DOHH2 (cell line): ENCODE results near the gene KCNIP4.

Experiments
- H3F3A ChIP-seq: fragments of 200-600 bp; sonication (generic), shearing (Covaris generic); 2 replicates; pipeline ENCODE4 v1.6.0; 2016; ENCODE audit warnings: antibody characterized with exemption, mild to moderate bottlenecking; ENCODE audit not compliant: control insufficient read depth, insufficient read depth
- H3K27ac ChIP-seq: fragments of 200-600 bp; sonication (generic); 2 replicates; pipeline ENCODE4 v1.5.1; 2014; ENCODE audit warnings: low read depth, mild to moderate bottlenecking, low read length, moderate library complexity
- H3K27me3 ChIP-seq: fragments of 200-600 bp; sonication (generic); 2 replicates; pipeline ENCODE4 v1.6.1; 2014; ENCODE audit warnings: mild to moderate bottlenecking, low read length, mixed read lengths; ENCODE audit not compliant: control insufficient read depth
- H3K36me3 ChIP-seq: fragments of 200-600 bp; sonication (generic); 2 replicates; pipeline ENCODE4 v1.6.1; 2014; ENCODE audit warnings: mild to moderate bottlenecking, low read length, moderate library complexity, mixed read lengths; ENCODE audit not compliant: control insufficient read depth
- H3K4me1 ChIP-seq: fragments of 200-600 bp; sonication (generic); 2 replicates; pipeline ENCODE4 v1.6.1; 2014; ENCODE audit warnings: mild to moderate bottlenecking, low read length, mixed read lengths; ENCODE audit not compliant: control insufficient read depth
- H3K4me2 ChIP-seq: fragments of 200-600 bp; sonication (generic); 2 replicates; pipeline ENCODE4 v1.6.0; 2014; ENCODE audit warnings: mild to moderate bottlenecking, low read length, moderate library complexity
- H3K4me3 ChIP-seq: fragments of 200-600 bp; sonication (generic); 2 replicates; pipeline ENCODE4 v1.5.1; 2014; ENCODE audit warnings: mild to moderate bottlenecking, low read length, mixed read lengths
- H3K79me2 ChIP-seq: fragments of 200-600 bp; sonication (generic); 2 replicates; pipeline ENCODE4 v1.6.1; 2014; ENCODE audit warnings: mild to moderate bottlenecking, low read length, mixed read lengths; ENCODE audit not compliant: control insufficient read depth
- H3K9me2 ChIP-seq: fragments of 200-600 bp; sonication (generic); replicated peaks from 2 replicates; pipeline ENCODE4 v1.6.1; 2014; ENCODE audit warnings: mild to moderate bottlenecking, low read length, mixed read lengths; ENCODE audit not compliant: control insufficient read depth
- H3K9me3 ChIP-seq: fragments of 200-600 bp; sonication (generic); 2 replicates; pipeline ENCODE4 v1.6.1; 2014; ENCODE audit warnings: antibody characterized with exemption, low read length, mixed read lengths; ENCODE audit not compliant: control insufficient read depth, insufficient read depth
- H4K20me1 ChIP-seq: fragments of 200-600 bp; sonication (generic); 2 replicates; pipeline ENCODE4 v1.6.0; 2014; ENCODE audit warnings: low read depth, mild to moderate bottlenecking, antibody characterized with exemption, low read length, moderate library complexity; ENCODE audit not compliant: control insufficient read depth, insufficient read depth
- CTCF ChIP-seq: fragments of 200-600 bp; sonication (generic); IDR thresholded peaks from one replicate; pipeline ENCODE4 v1.5.1; 2014; ENCODE audit warnings: antibody characterized with exemption, mild to moderate bottlenecking, low read depth, low read length; ENCODE audit not compliant: poor library complexity, severe bottlenecking
- EZH2phosphoT487 ChIP-seq: fragments of 200-600 bp; sonication (generic); IDR thresholded peaks from 2 replicates; pipeline ENCODE4 v1.6.1; 2017; ENCODE audit warnings: borderline replicate concordance, mild to moderate bottlenecking, antibody characterized with exemption, low read length, moderate library complexity, mixed read lengths

Gene KCNIP4

GRCh38 chr4:21012851-21013331 lies 935.7 kb downstream of the KCNIP4 start:
- Histone ChIP-seq H3K4me3 (no peak overlapping the region), H3K79me2 (no peaks in the 10 kb centered on the region), H3K27ac (no peak overlapping the region), H3K36me3 (no peaks in the 10 kb centered on the region), H3K9me3 (no peaks in the 10 kb centered on the region), H3K4me2 (no peak overlapping the region), H4K20me1 (no peaks in the 10 kb centered on the region), H3K4me1 (no peaks in the 10 kb centered on the region), H3F3A (no peaks in the 10 kb centered on the region), H3K27me3 (no peaks in the 10 kb centered on the region), H3K9me2 (no peaks in the 10 kb centered on the region)
- TF ChIP-seq EZH2phosphoT487: no peak

- no peaks in the 10 kb centered on the region for H3K27me3 ChIP-seq
- no peaks in the 10 kb centered on the region for H3K4me1 ChIP-seq
- no peaks in the 10 kb centered on the region for H4K20me1 ChIP-seq
- H3K27ac ChIP-seq: no peak overlapping the region
- H3K36me3 ChIP-seq: no peaks in the 10 kb centered on the region
- TF ChIP-seq CTCF (no peak), EZH2phosphoT487 (no peak)
- no peaks in the 10 kb centered on the region for H3K79me2 ChIP-seq
- no peaks in the 10 kb centered on the region for H3F3A ChIP-seq
- no peak overlapping the region for H3K4me3 ChIP-seq
- H3K4me2 ChIP-seq: no peak overlapping the region
- H3K9me2 ChIP-seq: no peaks in the 10 kb centered on the region
- H3K9me3 ChIP-seq: no peaks in the 10 kb centered on the region
Observed at GRCh38 chr4:21011106-21011505, 937.5 kb downstream of the KCNIP4 start.

- Histone ChIP-seq H3K36me3 (no peaks in the 10 kb centered on the region), H3K4me3 (no peak overlapping the region), H3K4me1 (no peaks in the 10 kb centered on the region), H3K27ac (no peak overlapping the region), H3K9me2 (no peaks in the 10 kb centered on the region), H3K9me3 (no peaks in the 10 kb centered on the region), H3K27me3 (no peaks in the 10 kb centered on the region), H3K4me2 (no peak overlapping the region), H3F3A (no peaks in the 10 kb centered on the region), H3K79me2 (no peaks in the 10 kb centered on the region), H4K20me1 (no peaks in the 10 kb centered on the region)
- no peak for TF ChIP-seq EZH2phosphoT487
- no peak for TF ChIP-seq CTCF
Observed at GRCh38 chr4:21009956-21010355, 938.6 kb downstream of the KCNIP4 start.

GRCh38 chr4:21005647-21006046 lies 942.9 kb downstream of the KCNIP4 start:
- Histone ChIP-seq H3K4me1 (no peaks in the 10 kb centered on the region), H3K4me2 (no peak overlapping the region), H3F3A (no peaks in the 10 kb centered on the region), H3K9me3 (no peaks in the 10 kb centered on the region), H3K27ac (no peak overlapping the region), H3K79me2 (no peaks in the 10 kb centered on the region), H3K9me2 (no peaks in the 10 kb centered on the region), H4K20me1 (no peaks in the 10 kb centered on the region), H3K27me3 (no peaks in the 10 kb centered on the region), H3K4me3 (no peak overlapping the region), H3K36me3 (no peaks in the 10 kb centered on the region)
- TF ChIP-seq CTCF (no peak), EZH2phosphoT487 (no peak)
